ENCODE data around the gene FBP1.

FBP1 gene

GRCh38 chr9:94672811-94673487, 33.6 kb upstream of the FBP1 start:
- no peak for DNase-seq
- no peak overlapping the region for H3K4me3 ChIP-seq
- peaks cover 0 to 53% (median 28%) of the 10 kb centered on the region in 4 donors for H3K4me1 ChIP-seq
- H3K27me3 ChIP-seq: no peaks in the 10 kb centered on the region
- no peak overlapping the region for H3K27ac ChIP-seq
- no peaks in the 10 kb centered on the region for H3K36me3 ChIP-seq
- intact Hi-C loops (cut with DNase I; ENCODE audit: low total_unique reads): no loop called here
- no peak for TF ChIP-seq CTCF (IDR thresholded peaks at IDR 0.05)
- no peaks in the 10 kb centered on the region for H3K9me3 ChIP-seq

- DNase-seq: peak; percentile 67 to 77
- Histone ChIP-seq H3K27ac (no peak overlapping the region), H3K4me3 (peak overlapping the region; percentile 29 to 30)
Measured at GRCh38 chr9:94668928-94669729, 29.8 kb upstream of the FBP1 start.

GRCh38 chr9:94668418-94668927, 29.2 kb upstream of the FBP1 start:
- TF ChIP-seq CTCF (IDR thresholded peaks at IDR 0.05): no peak
- intact Hi-C loops (cut with DNase I; ENCODE audit: low total_unique reads): no loop called here
- Histone ChIP-seq H3K4me3 (no peak overlapping the region), H3K36me3 (no peaks in the 10 kb centered on the region), H3K9me3 (no peaks in the 10 kb centered on the region), H3K4me1 (peaks cover 0 to 14% (median 3%) of the 10 kb centered on the region in 4 donors), H3K27ac (no peak overlapping the region), H3K27me3 (no peaks in the 10 kb centered on the region)
- no peak for DNase-seq

More at GRCh38 chr9:94668928-94669729, 29.8 kb upstream of the FBP1 start:
- peaks cover 0 to 19% (median 3%) of the 10 kb centered on the region in 4 donors for H3K4me1 ChIP-seq
- no peaks in the 10 kb centered on the region for H3K9me3 ChIP-seq
- no peaks in the 10 kb centered on the region for H3K27me3 ChIP-seq
- intact Hi-C loops (cut with DNase I; ENCODE audit: low total_unique reads): no loop called here
- no peaks in the 10 kb centered on the region for H3K36me3 ChIP-seq
- TF ChIP-seq CTCF (IDR thresholded peaks at IDR 0.05): peak; percentile 77 to 79

GRCh38 chr9:94666364-94667099, 27.2 kb upstream of the FBP1 start:
- H3K27me3 ChIP-seq: no peaks in the 10 kb centered on the region
- no peaks in the 10 kb centered on the region for H3K36me3 ChIP-seq
- H3K9me3 ChIP-seq: no peaks in the 10 kb centered on the region
- intact Hi-C loops (cut with DNase I; ENCODE audit: low total_unique reads): no loop called here
- DNase-seq: no peak
- peaks cover 0 to 5% (median 0%) of the 10 kb centered on the region in 4 donors for H3K4me1 ChIP-seq
- no peak overlapping the region for H3K27ac ChIP-seq
- H3K4me3 ChIP-seq: no peak overlapping the region
- no peak for TF ChIP-seq CTCF (IDR thresholded peaks at IDR 0.05)

GRCh38 chr9:94665613-94666012, 26.3 kb upstream of the FBP1 start:
- H3K4me1 ChIP-seq: peaks cover 0 to 5% (median 0%) of the 10 kb centered on the region in 4 donors
- no peak for TF ChIP-seq CTCF (IDR thresholded peaks at IDR 0.05)
- H3K27me3 ChIP-seq: no peaks in the 10 kb centered on the region

More at GRCh38 chr9:94665613-94666012, 26.3 kb upstream of the FBP1 start:
- intact Hi-C loops (cut with DNase I; ENCODE audit: low total_unique reads): no loop called here
- Histone ChIP-seq H3K27ac (no peak overlapping the region), H3K4me3 (no peak overlapping the region), H3K9me3 (no peaks in the 10 kb centered on the region), H3K36me3 (no peaks in the 10 kb centered on the region)
- DNase-seq: no peak

Data from tibial artery (tissue), 4 donors.